ENCODE results near the gene CNTNAP2.

CNTNAP2 gene

DNA sequence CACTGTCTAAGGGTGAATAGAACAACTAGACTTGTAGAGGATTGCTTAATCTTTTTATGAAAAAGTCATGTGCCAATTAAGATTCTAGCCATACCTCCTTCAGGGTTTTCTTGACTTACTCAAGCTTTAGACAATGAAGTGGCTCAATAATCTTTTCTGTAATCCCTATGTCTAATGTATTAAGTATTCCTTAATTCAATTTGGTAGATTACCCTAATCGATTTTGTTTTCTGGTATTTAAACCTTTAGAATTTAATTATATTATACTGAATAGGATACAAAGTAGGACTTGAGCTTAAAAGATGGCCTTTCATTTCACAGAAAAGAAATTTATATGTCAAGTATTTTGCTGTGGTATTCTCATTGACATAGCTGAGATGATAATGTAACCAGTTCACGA is 1876.1 kb downstream of the CNTNAP2 start:
- Histone ChIP-seq H4K20me1 (ENCODE audit: insufficient read depth, low read length) (no peaks in the 10 kb centered on the region), H3K4me1 (ENCODE audit: insufficient read depth, low read length) (no peaks in the 10 kb centered on the region), H3K79me2 (ENCODE audit: insufficient read depth, low read length) (no peaks in the 10 kb centered on the region), H3K36me3 (ENCODE audit: insufficient read depth, low read length) (no peaks in the 10 kb centered on the region), H3K4me2 (ENCODE audit: insufficient read depth, low read length) (no peak overlapping the region), H3K9ac (ENCODE audit: low read depth, low read length) (no peak overlapping the region), H2AFZ (ENCODE audit: low read depth, low read length) (no peak overlapping the region), H3K27ac (ENCODE audit: low read length) (no peak overlapping the region), H3K4me3 (ENCODE audit: low read depth in 1 of 2, low read length in 2 of 2) (no peak overlapping the region), H3K27me3 (ENCODE audit: insufficient read depth, low read length, poor library complexity) (peaks cover 4% of the 10 kb centered on the region), H3K9me3 (ENCODE audit: insufficient read depth, low read length, severe bottlenecking) (no peaks in the 10 kb centered on the region)
- no peak for TF ChIP-seq CTCF (IDR thresholded peaks at IDR 0.05; ENCODE audit: borderline replicate concordance, extremely low read depth, low read length, poor library complexity, severe bottlenecking)
- no peak for TF ChIP-seq EZH2 (IDR thresholded peaks at IDR 0.05; ENCODE audit: borderline replicate concordance, low read depth, low read length, severe bottlenecking)
- ATAC-seq (ENCODE audit: insufficient read depth, low read depth), result no peak
- DNase-seq, result no peak

GRCh38 chr7:147997636-147998035 is 1881.0 kb downstream of the CNTNAP2 start:
- DNase-seq (no peak), ATAC-seq (ENCODE audit: insufficient read depth, low read depth) (no peak)
- H3K27me3 ChIP-seq (ENCODE audit: insufficient read depth, low read length, poor library complexity), result no peaks in the 10 kb centered on the region
- no peak overlapping the region for H3K4me2 ChIP-seq (ENCODE audit: insufficient read depth, low read length)
- no peaks in the 10 kb centered on the region for H3K36me3 ChIP-seq (ENCODE audit: insufficient read depth, low read length)
- TF ChIP-seq CTCF (IDR thresholded peaks at IDR 0.05; ENCODE audit: borderline replicate concordance, extremely low read depth, low read length, poor library complexity, severe bottlenecking) (no peak), EZH2 (IDR thresholded peaks at IDR 0.05; ENCODE audit: borderline replicate concordance, low read depth, low read length, severe bottlenecking) (no peak)
- H3K79me2 ChIP-seq (ENCODE audit: insufficient read depth, low read length), result no peaks in the 10 kb centered on the region
- no peak overlapping the region for H3K9ac ChIP-seq (ENCODE audit: low read depth, low read length)
- H3K4me3 ChIP-seq (ENCODE audit: low read depth in 1 of 2, low read length in 2 of 2), result no peak overlapping the region
- no peak overlapping the region for H2AFZ ChIP-seq (ENCODE audit: low read depth, low read length)
- no peaks in the 10 kb centered on the region for H3K4me1 ChIP-seq (ENCODE audit: insufficient read depth, low read length)
- no peaks in the 10 kb centered on the region for H3K9me3 ChIP-seq (ENCODE audit: insufficient read depth, low read length, severe bottlenecking)
- no peaks in the 10 kb centered on the region for H4K20me1 ChIP-seq (ENCODE audit: insufficient read depth, low read length)
- H3K27ac ChIP-seq (ENCODE audit: low read length), result no peak overlapping the region

DNA sequence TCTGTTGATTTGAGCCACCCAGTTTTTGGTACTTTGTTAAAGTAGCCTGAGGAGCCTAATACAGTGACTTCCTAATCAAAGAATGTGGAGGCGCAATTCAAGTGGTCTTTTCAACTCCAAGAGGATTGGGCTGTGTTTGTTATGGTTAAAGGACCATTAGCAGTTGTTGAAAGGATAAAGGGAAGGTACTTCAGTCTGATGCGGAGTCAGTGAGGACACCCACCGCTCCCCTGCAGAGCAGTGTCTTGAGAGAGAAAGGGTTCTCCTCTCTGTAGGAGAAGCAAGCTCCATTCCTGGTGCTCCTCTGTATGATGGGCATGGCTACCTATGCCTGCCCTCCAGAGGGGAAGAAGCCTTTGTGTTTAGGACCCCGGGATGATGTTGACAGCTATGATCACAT is 1883.4 kb downstream of the CNTNAP2 start:
- DNase-seq, result no peak
- Histone ChIP-seq H3K9me3 (ENCODE audit: insufficient read depth, low read length, severe bottlenecking) (no peaks in the 10 kb centered on the region), H3K27ac (ENCODE audit: low read length) (no peak overlapping the region), H3K79me2 (ENCODE audit: insufficient read depth, low read length) (no peaks in the 10 kb centered on the region), H3K4me3 (ENCODE audit: low read depth in 1 of 2, low read length in 2 of 2) (no peak overlapping the region), H4K20me1 (ENCODE audit: insufficient read depth, low read length) (no peaks in the 10 kb centered on the region), H3K27me3 (ENCODE audit: insufficient read depth, low read length, poor library complexity) (no peaks in the 10 kb centered on the region), H3K36me3 (ENCODE audit: insufficient read depth, low read length) (no peaks in the 10 kb centered on the region), H3K4me2 (ENCODE audit: insufficient read depth, low read length) (no peak overlapping the region), H3K9ac (ENCODE audit: low read depth, low read length) (no peak overlapping the region), H2AFZ (ENCODE audit: low read depth, low read length) (no peak overlapping the region), H3K4me1 (ENCODE audit: insufficient read depth, low read length) (no peaks in the 10 kb centered on the region)
- no peak for ATAC-seq (ENCODE audit: insufficient read depth, low read depth)
- TF ChIP-seq EZH2 (IDR thresholded peaks at IDR 0.05; ENCODE audit: borderline replicate concordance, low read depth, low read length, severe bottlenecking), result no peak
- no peak for TF ChIP-seq CTCF (IDR thresholded peaks at IDR 0.05; ENCODE audit: borderline replicate concordance, extremely low read depth, low read length, poor library complexity, severe bottlenecking)

- ATAC-seq (ENCODE audit: insufficient read depth, low read depth) (no peak), DNase-seq (no peak)
- Histone ChIP-seq H2AFZ (ENCODE audit: low read depth, low read length) (no peak overlapping the region), H3K4me1 (ENCODE audit: insufficient read depth, low read length) (no peaks in the 10 kb centered on the region), H3K4me3 (ENCODE audit: low read depth in 1 of 2, low read length in 2 of 2) (no peak overlapping the region), H3K27ac (ENCODE audit: low read length) (no peak overlapping the region), H3K4me2 (ENCODE audit: insufficient read depth, low read length) (no peak overlapping the region), H3K79me2 (ENCODE audit: insufficient read depth, low read length) (no peaks in the 10 kb centered on the region), H3K27me3 (ENCODE audit: insufficient read depth, low read length, poor library complexity) (peaks cover 5% of the 10 kb centered on the region), H3K9me3 (ENCODE audit: insufficient read depth, low read length, severe bottlenecking) (no peaks in the 10 kb centered on the region), H3K36me3 (ENCODE audit: insufficient read depth, low read length) (no peaks in the 10 kb centered on the region), H3K9ac (ENCODE audit: low read depth, low read length) (no peak overlapping the region), H4K20me1 (ENCODE audit: insufficient read depth, low read length) (no peaks in the 10 kb centered on the region)
- TF ChIP-seq EZH2 (IDR thresholded peaks at IDR 0.05; ENCODE audit: borderline replicate concordance, low read depth, low read length, severe bottlenecking) (no peak), CTCF (IDR thresholded peaks at IDR 0.05; ENCODE audit: borderline replicate concordance, extremely low read depth, low read length, poor library complexity, severe bottlenecking) (no peak)
Observed at GRCh38 chr7:148011753-148012152, 1895.2 kb downstream of the CNTNAP2 start.
